ENCODE measurements around the gene LCOR. TPM values are rescaled to one million over a fixed set of nuclear protein-coding genes. Genes with fewer than 3 reads are reported as not detected.

The LCOR gene
- total and polyA plus RNA-seq, 2 of the 13 experiments (the other 11 are each of a cell fraction or from before 2014, with no cell fraction given): 12.4 to 23.7 TPM

DNA sequence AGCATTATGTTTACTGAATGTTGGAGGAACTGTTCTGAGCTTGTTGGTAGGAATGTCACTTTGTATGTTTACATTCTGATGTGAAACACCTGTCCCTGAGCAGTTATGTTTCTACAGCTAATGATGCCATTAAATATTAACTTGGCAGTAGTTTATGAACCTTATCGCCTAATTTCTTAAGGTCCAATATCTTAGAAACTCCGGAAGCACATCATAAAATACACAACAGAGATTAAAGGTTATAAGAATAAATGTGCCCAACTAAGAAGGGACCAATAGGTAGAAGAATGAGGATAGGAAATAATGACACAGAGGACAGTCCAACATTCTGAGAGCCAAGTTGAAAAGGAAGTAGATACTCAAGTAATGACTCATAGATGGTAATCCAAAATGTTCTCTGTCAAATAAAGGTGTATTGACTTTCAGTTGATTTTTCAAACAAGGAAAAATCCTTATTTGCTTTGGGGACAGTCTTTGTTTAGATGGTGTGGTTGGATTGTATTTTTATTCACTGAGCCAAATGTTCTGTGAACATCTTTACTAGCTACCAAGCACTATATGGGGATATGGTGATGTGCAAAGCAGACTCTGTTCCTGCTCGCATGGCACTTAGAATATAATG lies 31.9 kb downstream of the LCOR start (continued):
- TF ChIP-seq, protein P1, sequence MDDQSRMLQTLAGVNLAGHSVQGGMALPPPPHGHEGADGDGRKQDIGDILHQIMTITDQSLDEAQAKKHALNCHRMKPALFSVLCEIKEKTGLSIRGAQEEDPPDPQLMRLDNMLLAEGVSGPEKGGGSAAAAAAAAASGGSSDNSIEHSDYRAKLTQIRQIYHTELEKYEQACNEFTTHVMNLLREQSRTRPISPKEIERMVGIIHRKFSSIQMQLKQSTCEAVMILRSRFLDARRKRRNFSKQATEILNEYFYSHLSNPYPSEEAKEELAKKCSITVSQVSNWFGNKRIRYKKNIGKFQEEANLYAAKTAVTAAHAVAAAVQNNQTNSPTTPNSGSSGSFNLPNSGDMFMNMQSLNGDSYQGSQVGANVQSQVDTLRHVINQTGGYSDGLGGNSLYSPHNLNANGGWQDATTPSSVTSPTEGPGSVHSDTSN (CRISPR knock-in tag; IDR thresholded peaks at IDR 0.05; ENCODE audit: borderline replicate concordance): no peak
- TF ChIP-seq, protein P2, sequence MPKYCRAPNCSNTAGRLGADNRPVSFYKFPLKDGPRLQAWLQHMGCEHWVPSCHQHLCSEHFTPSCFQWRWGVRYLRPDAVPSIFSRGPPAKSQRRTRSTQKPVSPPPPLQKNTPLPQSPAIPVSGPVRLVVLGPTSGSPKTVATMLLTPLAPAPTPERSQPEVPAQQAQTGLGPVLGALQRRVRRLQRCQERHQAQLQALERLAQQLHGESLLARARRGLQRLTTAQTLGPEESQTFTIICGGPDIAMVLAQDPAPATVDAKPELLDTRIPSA (CRISPR knock-in tag; IDR thresholded peaks at IDR 0.05; ENCODE audit: borderline replicate concordance): no peak
- TF ChIP-seq, protein P3, sequence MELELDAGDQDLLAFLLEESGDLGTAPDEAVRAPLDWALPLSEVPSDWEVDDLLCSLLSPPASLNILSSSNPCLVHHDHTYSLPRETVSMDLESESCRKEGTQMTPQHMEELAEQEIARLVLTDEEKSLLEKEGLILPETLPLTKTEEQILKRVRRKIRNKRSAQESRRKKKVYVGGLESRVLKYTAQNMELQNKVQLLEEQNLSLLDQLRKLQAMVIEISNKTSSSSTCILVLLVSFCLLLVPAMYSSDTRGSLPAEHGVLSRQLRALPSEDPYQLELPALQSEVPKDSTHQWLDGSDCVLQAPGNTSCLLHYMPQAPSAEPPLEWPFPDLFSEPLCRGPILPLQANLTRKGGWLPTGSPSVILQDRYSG (CRISPR knock-in tag; IDR thresholded peaks at IDR 0.05): no peak
- TF ChIP-seq, protein P4, sequence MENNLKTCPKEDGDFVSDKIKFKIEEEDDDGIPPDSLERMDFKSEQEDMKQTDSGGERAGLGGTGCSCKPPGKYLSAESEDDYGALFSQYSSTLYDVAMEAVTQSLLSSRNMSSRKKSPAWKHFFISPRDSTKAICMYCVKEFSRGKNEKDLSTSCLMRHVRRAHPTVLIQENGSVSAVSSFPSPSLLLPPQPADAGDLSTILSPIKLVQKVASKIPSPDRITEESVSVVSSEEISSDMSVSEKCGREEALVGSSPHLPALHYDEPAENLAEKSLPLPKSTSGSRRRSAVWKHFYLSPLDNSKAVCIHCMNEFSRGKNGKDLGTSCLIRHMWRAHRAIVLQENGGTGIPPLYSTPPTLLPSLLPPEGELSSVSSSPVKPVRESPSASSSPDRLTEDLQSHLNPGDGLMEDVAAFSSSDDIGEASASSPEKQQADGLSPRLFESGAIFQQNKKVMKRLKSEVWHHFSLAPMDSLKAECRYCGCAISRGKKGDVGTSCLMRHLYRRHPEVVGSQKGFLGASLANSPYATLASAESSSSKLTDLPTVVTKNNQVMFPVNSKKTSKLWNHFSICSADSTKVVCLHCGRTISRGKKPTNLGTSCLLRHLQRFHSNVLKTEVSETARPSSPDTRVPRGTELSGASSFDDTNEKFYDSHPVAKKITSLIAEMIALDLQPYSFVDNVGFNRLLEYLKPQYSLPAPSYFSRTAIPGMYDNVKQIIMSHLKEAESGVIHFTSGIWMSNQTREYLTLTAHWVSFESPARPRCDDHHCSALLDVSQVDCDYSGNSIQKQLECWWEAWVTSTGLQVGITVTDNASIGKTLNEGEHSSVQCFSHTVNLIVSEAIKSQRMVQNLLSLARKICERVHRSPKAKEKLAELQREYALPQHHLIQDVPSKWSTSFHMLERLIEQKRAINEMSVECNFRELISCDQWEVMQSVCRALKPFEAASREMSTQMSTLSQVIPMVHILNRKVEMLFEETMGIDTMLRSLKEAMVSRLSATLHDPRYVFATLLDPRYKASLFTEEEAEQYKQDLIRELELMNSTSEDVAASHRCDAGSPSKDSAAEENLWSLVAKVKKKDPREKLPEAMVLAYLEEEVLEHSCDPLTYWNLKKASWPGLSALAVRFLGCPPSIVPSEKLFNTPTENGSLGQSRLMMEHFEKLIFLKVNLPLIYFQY (CRISPR knock-in tag; IDR thresholded peaks at IDR 0.05; ENCODE audit: borderline replicate concordance): 0 out of 2 replicates have a peak, but pooled peaks have one; percentile 39
- TF ChIP-seq SNRNP70 (IDR thresholded peaks at IDR 0.05; ENCODE audit: low read depth, low read length): no peak
- TF ChIP-seq POGZ (CRISPR knock-in tag; IDR thresholded peaks at IDR 0.05): peak; percentile 53
- TF ChIP-seq ELF1 (CRISPR knock-in tag; IDR thresholded peaks at IDR 0.05): peak; percentile 30; the same call in 1 of the 2 replicates
- TF ChIP-seq POGK (CRISPR knock-in tag; conservative IDR thresholded peaks at IDR 0.05): 0 out of 2 replicates have a peak, but pooled peaks have one; percentile 22
- TF ChIP-seq, protein P5, sequence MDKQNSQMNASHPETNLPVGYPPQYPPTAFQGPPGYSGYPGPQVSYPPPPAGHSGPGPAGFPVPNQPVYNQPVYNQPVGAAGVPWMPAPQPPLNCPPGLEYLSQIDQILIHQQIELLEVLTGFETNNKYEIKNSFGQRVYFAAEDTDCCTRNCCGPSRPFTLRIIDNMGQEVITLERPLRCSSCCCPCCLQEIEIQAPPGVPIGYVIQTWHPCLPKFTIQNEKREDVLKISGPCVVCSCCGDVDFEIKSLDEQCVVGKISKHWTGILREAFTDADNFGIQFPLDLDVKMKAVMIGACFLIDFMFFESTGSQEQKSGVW (CRISPR knock-in tag; IDR thresholded peaks at IDR 0.05; ENCODE audit: borderline replicate concordance): no peak
- TF ChIP-seq ZNF772 (CRISPR knock-in tag; IDR thresholded peaks at IDR 0.05): no peak
- TF ChIP-seq NBN (conservative IDR thresholded peaks at IDR 0.05): no peak
- no peak for TF ChIP-seq ZFP62 (CRISPR knock-in tag; IDR thresholded peaks at IDR 0.05)
- TF ChIP-seq ZNF253 (CRISPR knock-in tag; IDR thresholded peaks at IDR 0.05; ENCODE audit: borderline replicate concordance): no peak
- no peak for TF ChIP-seq TCF12 (IDR thresholded peaks at IDR 0.05)
- no peak for TF ChIP-seq TCF12 (CRISPR knock-in tag; IDR thresholded peaks at IDR 0.05)
- TF ChIP-seq, protein P6, sequence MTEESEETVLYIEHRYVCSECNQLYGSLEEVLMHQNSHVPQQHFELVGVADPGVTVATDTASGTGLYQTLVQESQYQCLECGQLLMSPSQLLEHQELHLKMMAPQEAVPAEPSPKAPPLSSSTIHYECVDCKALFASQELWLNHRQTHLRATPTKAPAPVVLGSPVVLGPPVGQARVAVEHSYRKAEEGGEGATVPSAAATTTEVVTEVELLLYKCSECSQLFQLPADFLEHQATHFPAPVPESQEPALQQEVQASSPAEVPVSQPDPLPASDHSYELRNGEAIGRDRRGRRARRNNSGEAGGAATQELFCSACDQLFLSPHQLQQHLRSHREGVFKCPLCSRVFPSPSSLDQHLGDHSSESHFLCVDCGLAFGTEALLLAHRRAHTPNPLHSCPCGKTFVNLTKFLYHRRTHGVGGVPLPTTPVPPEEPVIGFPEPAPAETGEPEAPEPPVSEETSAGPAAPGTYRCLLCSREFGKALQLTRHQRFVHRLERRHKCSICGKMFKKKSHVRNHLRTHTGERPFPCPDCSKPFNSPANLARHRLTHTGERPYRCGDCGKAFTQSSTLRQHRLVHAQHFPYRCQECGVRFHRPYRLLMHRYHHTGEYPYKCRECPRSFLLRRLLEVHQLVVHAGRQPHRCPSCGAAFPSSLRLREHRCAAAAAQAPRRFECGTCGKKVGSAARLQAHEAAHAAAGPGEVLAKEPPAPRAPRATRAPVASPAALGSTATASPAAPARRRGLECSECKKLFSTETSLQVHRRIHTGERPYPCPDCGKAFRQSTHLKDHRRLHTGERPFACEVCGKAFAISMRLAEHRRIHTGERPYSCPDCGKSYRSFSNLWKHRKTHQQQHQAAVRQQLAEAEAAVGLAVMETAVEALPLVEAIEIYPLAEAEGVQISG (CRISPR knock-in tag; IDR thresholded peaks at IDR 0.05): no peak
